NCI-H82 (cell line): ENCODE results near the gene CEBPB.
A peak's percentile ranks its signal among the peaks of the same experiment; 100 is the strongest.

Experiments used
- DNase-seq: peaks from one replicate; lab custom pipeline; 2025; lab: John Stamatoyannopoulos, UW

CEBPB gene

GRCh38 chr20:50169329-50169823 is 21.3 kb upstream of the CEBPB start:
- DNase-seq, result peak; percentile 83

- DNase-seq, result no peak
Measured at GRCh38 chr20:50170549-50171220, 19.9 kb upstream of the CEBPB start.

- no peak for DNase-seq
Measured at GRCh38 chr20:50172347-50173013, 18.1 kb upstream of the CEBPB start.

- no peak for DNase-seq
Measured at GRCh38 chr20:50174456-50174855, 16.2 kb upstream of the CEBPB start.

- DNase-seq, result no peak
Measured at GRCh38 chr20:50175938-50176933, 14.4 kb upstream of the CEBPB start.

- peak; percentile 57 for DNase-seq
Measured at GRCh38 chr20:50178672-50179071, 12.0 kb upstream of the CEBPB start.

GRCh38 chr20:50181344-50181743 is 9.3 kb upstream of the CEBPB start:
- no peak for DNase-seq

- no peak for DNase-seq
Measured at GRCh38 chr20:50182346-50182745, 8.3 kb upstream of the CEBPB start.

GRCh38 chr20:50185426-50185825 is 5.2 kb upstream of the CEBPB start:
- no peak for DNase-seq

- peak; percentile 93 for DNase-seq
Measured at GRCh38 chr20:50186151-50186885, 4.3 kb upstream of the CEBPB start.

GRCh38 chr20:50186987-50187402 is 3.6 kb upstream of the CEBPB start:
- peak; percentile 29 for DNase-seq

GRCh38 chr20:50187403-50188051 is 3.1 kb upstream of the CEBPB start:
- peak; percentile 17 for DNase-seq

GRCh38 chr20:50188287-50188688 is 2.3 kb upstream of the CEBPB start:
- no peak for DNase-seq

- DNase-seq, result peak; percentile 29
Measured at GRCh38 chr20:50188879-50189680, 1.6 kb upstream of the CEBPB start.

GRCh38 chr20:50189681-50190250 is 864 bp upstream of the CEBPB start:
- no peak for DNase-seq

GRCh38 chr20:50191065-50191543 is 474 bp downstream of the CEBPB start:
- DNase-seq, result peak; percentile 62

- DNase-seq, result peak; percentile 77
Measured at GRCh38 chr20:50191544-50192363, 1.1 kb downstream of the CEBPB start.

GRCh38 chr20:50192364-50193198 is 2.0 kb downstream of the CEBPB start:
- peak; percentile 91 for DNase-seq
